RKO (cell line): ENCODE data around the gene STXBP4.
A peak's percentile ranks its signal among the peaks of the same experiment; 100 is the strongest.

ENCODE experiments used
- DNase-seq: peaks from one replicate; pipeline ENCODE4 v3.0.0-alpha.2; 2016; ENCODE audit warnings: low spot score

The STXBP4 gene, protein sequence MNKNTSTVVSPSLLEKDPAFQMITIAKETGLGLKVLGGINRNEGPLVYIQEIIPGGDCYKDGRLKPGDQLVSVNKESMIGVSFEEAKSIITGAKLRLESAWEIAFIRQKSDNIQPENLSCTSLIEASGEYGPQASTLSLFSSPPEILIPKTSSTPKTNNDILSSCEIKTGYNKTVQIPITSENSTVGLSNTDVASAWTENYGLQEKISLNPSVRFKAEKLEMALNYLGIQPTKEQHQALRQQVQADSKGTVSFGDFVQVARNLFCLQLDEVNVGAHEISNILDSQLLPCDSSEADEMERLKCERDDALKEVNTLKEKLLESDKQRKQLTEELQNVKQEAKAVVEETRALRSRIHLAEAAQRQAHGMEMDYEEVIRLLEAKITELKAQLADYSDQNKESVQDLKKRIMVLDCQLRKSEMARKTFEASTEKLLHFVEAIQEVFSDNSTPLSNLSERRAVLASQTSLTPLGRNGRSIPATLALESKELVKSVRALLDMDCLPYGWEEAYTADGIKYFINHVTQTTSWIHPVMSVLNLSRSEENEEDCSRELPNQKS

DNA sequence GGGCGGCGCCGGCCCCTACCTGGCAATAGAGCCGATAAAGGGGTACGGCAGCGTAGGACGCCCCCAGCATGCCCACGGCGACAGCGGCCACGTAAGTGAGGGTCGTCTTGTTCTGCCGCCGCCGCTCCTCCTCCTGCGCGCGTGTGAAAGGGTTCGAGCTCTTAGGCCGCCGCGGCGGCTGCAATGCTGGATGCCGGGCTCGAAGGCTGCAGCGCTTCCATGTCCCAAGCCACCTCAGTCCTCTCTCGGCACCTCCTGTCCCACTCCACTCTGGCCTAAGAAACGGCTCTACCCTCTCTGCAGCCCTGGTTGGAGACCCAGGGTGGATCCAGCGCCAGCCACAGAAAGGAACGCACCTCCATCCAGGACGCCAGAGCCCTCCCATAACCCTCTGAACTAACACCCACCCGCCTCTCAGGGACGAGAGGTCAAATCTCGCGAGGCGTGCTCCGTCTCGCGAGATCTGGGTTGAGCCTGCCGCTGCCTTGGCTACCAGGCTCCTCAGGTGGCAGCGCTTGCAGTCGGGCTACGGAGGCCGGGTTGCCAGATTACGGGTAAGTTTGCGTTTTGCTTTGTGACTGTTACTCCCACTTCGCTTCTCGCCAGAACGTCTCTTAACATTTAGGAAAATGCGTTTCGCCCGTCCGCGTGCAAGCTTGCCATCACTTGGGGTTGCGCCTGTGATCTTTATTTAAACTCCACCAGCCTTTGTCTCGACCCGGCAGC lies at the start of gene STXBP4, which contains the start of gene COX11:
TSS of gene STXBP4 (plus strand) at position 504 of the 726 bp plus-strand sequence. CDS start 17,455 bp downstream, outside the sequence.
TSS of gene COX11 (minus strand) at position 393 of the 726 bp plus-strand sequence. CDS start at position 385, 8 bp downstream.
- peak; percentile 95 for DNase-seq

- DNase-seq, result no peak
Measured at GRCh38 chr17:54919425-54919824, 49.1 kb upstream of the STXBP4 start.

- DNase-seq, result no peak
Measured at GRCh38 chr17:54920819-54921218, 47.7 kb upstream of the STXBP4 start.

GRCh38 chr17:54924405-54924804 lies 44.2 kb upstream of the STXBP4 start:
- no peak for DNase-seq

- DNase-seq, result no peak
Measured at GRCh38 chr17:54927525-54927924, 41.0 kb upstream of the STXBP4 start.

DNA sequence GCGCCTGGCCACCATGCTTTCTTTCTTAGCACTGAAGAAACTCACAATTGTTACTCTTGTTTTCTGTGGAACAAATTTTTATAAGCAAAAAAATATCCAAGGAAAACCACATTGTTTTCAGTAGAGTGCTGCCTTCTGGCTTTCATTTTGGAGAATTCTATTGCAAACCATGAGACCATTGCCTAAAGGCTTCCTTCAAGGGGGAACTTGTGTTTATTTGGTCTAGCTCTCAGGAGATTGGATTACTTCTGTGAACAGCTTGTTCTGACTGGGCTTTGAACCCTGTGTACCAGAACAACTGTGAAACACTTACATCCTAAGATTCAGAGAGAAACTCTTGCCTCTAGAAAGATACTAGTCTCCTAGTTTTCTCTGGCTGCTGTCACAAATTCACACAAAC lies 35.9 kb upstream of the STXBP4 start:
- DNase-seq, result no peak

GRCh38 chr17:54933921-54934320 lies 34.6 kb upstream of the STXBP4 start:
- DNase-seq, result no peak

DNA sequence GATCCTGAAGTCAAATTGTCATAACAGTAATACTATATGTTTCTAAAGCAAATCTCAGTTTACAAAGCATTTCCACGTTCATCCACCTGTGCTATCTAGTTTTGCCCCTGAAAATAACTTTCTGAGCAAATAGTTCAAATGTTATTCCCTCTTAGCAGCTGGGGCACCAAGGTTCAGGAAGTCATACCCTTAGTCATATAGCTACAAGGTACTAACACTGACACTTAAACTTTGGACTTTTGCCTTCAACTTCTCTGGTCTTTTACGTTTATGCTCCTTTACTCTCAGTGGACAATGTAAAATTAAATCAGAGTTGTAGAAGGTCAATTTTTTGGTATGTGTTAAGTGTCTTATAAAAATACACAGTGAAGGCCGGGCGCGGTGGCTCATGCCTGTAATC lies 33.1 kb upstream of the STXBP4 start:
- no peak for DNase-seq

- DNase-seq, result no peak
Measured at GRCh38 chr17:54937018-54937417, 31.5 kb upstream of the STXBP4 start.

DNA sequence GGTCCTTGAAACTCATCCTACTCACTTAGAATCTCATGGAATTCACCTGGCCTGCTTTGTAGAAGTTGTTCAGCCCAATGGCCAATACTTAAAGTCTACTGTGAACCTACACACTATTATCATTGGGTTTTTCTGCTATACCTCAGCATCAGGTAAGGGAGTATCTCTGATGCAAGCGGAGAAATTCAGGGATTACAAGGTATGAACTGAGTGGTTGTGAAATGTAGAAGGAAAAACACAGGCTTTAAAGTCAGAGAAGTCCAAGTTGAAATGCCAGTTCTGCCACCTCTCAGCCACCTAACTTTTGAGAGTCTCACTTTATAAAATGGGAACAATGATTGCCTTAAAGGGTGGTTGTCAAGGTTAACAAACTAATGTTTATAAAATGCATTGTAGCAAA lies 31.1 kb upstream of the STXBP4 start:
- no peak for DNase-seq

- DNase-seq, result no peak
Measured at GRCh38 chr17:54941285-54941684, 27.3 kb upstream of the STXBP4 start.

- DNase-seq, result no peak
Measured at GRCh38 chr17:54944796-54945195, 23.8 kb upstream of the STXBP4 start.

DNA sequence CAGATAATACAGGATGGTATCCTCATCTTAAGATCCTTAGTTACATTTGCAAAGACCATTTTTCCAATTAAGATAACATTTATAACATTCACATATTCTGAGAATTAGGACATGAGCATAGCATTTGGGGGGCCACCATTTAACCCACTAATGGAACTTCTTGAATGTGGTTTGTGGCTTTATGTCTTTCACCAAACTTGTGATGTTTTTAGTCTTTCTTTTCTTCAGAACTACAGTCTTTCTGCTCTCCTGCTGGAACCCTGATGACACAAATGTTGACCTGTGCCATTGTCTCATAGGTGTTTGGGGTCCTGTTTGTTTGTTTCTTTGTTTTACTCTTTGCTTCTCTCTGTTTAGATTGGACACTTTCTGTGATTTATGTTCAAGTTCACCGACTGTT lies 23.3 kb upstream of the STXBP4 start:
- no peak for DNase-seq

GRCh38 chr17:54945671-54946070 lies 22.9 kb upstream of the STXBP4 start:
- no peak for DNase-seq

DNA sequence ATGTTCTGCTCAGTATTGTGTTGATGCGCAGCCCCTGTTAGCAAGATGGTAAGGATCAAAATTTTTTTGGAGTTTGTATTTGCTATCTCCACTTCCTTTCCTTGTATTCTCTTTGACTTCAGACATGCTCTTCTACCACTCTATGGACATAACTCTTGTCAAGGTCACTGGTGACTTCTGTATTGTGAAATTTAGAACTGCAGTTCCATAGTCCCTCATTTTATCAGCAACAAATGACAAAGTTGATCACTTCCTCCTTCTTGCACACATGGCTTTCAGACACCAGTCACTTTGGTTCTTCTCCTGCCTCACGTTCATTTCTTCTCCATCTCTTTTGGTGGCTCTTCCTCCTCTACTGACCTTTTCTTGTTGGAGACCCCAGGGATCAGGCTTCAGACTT lies 21.2 kb upstream of the STXBP4 start:
- DNase-seq, result no peak

GRCh38 chr17:54948380-54948779 lies 20.2 kb upstream of the STXBP4 start:
- peak; percentile 57 for DNase-seq

DNA sequence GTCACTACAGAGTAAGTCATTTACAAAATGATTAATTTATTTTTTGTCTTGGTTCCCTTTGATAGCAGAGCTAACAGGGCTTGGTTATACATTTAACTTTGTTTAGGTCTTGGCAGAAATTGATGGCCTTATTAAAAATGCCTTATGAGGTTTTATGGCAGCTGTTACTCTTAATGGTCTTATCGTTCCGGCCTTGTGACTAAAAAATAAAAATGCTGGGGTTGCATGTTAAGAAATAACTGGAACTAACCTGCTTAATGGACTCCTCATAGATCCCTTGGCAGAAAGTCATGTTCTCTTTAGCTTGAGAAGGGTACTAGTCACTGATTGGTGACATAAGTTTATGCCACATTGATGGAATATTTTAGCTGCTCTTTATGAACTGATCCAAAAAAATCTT lies 18.4 kb upstream of the STXBP4 start:
- no peak for DNase-seq

DNA sequence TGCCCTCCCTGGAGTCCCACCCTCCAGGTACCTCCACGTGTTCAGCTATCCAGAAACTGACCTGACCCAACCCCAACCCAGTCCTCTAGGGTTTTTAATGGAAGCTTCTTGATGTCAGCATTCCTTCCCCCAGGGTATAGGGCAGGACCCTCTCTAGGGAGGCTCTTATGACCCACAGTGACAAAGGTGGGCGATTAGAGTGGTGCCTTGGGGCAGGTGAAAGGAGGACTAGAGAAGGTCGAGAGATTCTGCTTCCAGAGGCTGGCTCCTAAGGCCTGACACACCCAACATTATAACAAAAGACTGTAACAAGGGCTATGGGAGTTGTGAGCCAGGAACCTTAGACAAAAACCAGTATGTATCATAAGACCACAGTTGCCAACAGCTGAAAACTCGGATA lies 17.3 kb upstream of the STXBP4 start:
- no peak for DNase-seq

DNA sequence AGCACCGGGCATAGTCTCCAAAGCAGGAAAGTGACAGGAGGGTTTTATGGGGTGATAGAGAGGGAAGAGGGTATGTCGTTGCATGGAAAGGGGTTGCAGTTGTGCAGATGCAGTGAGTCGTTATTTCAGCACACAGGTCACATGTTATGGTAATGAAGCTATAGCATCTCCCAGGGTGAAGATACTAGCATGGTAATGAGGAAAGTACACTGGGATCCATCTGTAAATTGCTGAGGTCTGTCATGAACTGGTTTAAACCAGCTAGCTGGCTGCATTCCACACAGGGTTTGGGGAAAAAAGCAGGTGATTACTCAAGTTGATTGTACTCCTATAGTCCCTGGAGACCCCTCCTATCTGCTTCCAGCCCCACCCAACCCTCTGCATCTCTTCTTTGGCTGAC lies 11.8 kb upstream of the STXBP4 start:
- DNase-seq, result no peak

DNA sequence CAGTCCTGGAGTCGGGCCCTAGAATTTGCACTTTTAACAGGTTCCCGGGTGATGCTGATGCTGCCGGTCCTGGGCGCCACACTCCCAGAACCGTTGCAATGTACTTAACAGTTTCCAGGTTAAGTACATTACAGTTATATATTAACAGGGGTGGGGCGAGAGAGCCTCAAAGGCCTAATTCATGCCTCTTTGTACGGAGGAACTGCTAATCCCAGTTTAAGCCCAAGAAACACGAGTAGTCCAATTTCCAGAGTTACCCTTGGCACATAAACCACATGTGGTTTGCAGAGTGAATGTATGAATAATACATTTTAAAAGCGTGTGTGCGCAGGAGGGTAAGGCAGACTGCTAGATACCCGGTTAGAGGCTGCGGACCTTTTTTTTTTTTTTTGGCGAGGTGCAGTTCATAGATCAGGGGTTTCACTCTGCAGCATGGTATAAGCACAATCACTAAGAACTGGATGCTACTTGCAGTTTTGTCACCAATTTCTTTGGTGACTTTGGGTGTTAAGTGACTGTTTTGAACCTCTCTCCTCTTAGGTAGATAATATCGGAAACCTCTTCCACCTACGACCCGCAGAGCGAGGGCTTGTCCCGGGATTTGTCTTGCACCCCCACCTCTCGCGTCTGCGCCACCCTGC lies 824 bp upstream of the STXBP4 start:
- peak; percentile 60 for DNase-seq

DNA sequence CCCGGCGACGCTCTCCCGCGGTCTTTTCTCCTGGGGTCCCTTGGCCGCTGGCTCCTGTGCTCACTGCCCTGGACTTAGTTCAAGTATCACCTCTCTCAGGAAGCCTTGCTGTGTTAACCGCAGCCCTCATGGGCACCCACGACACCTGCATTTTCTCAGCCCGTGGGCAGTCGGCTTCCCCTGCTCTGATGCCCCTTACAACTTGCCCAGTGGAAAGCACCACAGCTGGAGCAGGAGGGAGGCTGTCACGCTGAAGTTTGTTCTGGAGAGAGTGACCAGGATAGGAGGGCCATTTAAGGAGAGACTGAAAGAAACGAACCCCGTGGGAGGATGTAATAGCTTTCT lies 395 bp downstream of the STXBP4 start:
- peak; percentile 41 for DNase-seq
